HUDEP-2 (cell line): ENCODE measurements around the gene LHX5.

ENCODE experiments used
- DNase-seq, 76 experiments: peaks; one replicate each; lab custom pipeline; 2025; ENCODE audit not compliant: unreplicated experiment in 76 of 76; lab: John Stamatoyannopoulos, UW

The LHX5 gene

DNA sequence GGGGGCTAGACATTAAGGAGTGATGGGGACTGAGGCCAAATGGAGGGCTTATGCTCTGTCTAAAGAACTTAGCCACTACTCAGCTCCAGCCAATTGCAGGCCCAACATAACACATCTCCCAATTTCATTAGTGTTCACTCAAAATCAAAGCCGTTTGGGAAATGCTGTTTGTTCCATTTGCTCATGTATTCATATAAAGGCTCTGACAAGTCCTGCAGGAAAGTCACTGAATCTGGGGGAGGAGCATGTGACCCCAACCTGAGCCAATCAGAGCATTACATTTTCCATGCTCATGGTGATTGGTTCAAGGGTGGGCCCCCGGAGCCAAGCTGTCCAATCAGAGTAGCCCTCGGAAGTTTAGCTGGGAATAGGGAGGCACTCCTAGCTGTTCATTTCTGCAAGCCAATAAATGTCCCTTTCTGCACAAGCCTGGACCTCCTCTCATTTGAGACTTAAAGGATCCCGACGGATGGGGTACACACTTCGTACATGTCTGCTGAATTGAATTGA, 28.6 kb downstream of the LHX5 start:
- no peak for DNase-seq

DNA sequence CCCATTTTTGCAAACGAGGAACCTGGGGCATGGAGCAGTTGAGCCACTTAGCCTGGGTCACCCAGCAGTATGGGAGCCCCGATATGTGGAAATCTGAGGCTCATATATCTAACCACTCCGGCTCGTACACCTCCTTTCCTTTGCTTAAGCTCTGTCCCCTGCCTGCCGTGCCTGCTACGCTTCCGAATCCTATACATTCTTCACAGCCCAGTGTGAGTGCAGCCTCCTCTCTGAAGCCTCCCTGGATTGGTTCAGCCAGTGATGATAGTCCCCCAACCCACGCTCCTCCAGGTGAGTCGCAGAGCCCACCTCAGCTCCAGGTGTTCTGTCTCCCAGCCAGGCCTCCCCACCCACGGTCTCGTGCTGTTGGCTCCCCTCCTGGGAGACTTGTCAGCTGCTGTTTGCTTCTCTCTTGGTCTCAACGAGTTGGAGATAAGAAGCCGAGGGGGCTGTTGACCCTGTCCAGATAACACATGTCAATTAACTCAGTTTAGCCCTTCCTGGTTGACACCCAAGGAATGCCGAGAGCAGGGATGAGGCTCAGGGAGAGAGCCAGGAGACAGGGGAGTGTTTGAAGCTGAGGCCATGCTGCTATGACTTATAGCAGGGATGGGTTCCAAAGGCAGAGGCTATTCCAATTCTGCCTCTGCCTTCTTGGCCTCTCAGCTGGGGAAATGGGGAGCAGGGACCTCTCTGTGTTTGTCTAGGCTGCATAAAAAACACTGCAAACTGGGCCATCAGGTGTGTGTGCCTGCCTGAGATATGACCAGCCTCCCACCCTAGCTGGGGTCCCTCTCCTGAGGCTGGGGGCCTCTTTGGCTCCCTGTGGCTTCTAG, 30.5 kb downstream of the LHX5 start:
- DNase-seq: no peak

DNA sequence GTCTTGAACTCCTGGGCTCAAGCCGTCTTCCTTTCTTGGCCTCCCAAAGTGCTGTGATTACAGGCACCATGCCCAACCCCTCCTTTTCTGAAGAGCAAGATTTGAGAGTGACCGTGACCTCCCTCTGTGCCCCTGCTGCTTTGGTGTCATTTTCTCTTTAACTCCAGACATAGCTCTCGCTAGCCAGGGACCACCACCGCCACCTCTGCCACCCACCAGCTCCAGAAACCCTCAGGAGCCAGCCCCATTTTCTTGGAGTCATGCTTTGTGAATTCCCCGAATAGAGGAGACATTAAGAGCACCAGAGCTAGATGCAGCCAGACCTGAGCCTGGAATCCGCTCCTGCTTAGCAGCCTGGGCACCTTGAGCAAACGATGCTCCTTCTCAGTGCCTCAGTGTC, 31.3 kb downstream of the LHX5 start:
- DNase-seq: no peak

DNA sequence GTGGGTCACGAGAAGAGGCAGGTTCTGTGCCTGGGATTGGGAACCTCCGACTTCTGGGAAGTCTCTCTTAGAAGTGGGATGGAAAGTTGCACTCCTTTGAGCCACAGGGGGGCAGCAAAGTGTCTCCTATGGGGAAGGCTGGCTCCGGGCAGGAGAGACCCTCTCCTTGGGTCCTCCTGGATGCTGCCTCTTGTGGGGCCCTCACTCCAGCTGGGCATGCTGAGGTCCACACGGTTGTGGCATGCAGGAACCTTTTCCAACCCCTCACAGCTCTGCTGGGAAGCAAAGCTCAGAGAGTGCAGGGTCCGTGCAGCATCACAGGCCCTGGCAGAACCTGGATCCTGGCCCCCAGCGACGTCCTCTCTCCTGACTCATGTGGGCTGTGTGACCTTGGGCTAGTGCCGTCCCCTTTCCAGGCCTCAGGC, 32.1 kb downstream of the LHX5 start:
- DNase-seq: peak in 7 of 76 experiments; percentile 3 to 22 (median 14)

DNA sequence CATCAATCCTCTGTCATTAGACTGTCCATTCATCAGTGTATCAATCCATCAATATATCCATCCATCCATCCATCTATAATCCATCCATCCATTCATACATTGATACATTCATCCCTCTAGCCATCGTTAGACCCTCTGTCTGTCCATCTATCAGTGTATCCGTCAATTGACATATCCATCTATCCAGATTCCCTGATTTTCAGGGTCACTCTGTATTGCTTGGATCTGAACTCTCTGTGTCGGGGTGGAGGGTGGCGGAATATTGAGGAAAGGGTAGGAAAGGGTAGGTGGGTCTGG, 32.4 kb downstream of the LHX5 start:
- DNase-seq: no peak

DNA sequence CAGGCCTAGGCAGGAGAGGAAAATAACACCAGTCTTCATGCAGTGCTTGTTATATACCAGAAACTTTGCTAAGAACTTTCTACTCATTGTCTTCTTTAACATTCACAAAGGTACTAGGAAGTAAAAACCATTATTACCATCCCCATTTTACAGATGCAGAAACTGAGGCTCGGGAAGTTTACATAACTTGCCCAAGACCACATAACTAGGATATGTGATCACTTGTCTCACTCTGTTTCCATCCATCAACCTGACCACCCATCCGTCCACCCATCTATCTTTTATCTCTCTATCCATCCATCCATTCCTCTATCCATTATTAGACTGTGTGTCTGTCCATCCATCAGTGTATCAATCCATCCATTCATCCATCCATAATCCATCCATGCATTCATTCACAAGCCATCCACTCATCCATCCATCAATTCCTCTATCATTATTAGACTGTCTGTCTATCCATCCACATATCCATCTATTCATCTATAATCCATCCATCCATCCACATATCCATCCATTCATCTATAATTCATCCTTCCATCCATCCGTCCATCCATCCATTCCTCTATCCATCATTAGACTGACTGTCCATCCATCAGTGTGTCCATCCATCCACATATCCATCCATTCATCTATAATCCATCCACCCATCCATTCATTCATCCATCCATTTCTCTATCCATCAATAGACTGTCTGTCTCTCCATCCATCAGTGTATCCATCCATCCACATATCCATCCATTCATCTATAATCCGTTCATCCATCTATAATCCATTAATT, 33.0 kb downstream of the LHX5 start:
- DNase-seq: no peak

DNA sequence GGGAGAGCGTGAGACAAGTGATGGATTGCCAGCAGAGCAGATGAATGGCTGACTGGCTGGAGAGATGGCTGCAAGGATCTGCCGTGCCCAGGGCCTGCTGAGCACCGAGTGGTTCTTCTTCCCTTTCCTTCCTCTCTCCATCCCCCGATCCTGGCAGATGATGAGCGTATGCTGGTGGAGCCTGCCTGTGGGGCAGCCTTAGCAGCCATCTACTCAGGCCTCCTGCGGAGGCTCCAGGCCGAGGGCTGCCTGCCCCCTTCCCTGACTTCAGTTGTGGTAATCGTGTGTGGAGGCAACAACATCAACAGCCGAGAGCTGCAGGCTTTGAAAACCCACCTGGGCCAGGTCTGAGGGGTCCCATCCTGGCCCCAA, 34.0 kb downstream of the LHX5 start:
- no peak for DNase-seq

DNA sequence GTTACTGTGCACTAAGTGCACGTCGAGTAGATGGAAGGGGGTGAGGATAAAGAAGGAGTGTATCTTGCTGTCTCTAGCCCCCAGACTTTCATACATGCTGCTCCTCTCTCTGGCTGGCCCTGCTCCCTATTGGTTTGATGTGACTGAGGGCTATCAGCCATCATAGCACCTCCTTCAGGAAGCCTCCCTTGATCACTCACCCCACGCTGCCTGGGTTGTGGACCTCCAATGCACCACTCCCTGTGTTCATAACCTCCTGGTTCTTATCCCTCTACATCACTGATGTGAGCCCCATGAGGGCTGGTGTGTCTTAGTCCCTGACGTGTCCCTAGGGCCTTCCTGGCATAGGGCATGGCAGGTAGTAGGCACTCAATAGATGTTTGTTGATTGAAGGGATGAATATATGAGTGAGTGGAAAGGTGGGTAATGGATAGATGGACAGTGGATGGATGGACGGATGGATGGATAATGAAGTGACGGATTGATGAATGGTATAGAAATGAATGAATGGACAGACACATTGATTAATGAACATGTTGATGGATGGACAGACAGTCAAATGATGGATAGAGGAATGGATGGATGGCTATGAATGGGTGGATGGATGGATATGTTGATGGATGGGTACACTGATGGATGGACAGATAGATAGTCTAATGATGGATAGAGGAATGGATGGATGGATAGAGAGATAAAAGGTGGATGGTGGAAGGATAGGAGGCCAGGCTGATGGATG, 34.5 kb downstream of the LHX5 start:
- no peak for DNase-seq

DNA sequence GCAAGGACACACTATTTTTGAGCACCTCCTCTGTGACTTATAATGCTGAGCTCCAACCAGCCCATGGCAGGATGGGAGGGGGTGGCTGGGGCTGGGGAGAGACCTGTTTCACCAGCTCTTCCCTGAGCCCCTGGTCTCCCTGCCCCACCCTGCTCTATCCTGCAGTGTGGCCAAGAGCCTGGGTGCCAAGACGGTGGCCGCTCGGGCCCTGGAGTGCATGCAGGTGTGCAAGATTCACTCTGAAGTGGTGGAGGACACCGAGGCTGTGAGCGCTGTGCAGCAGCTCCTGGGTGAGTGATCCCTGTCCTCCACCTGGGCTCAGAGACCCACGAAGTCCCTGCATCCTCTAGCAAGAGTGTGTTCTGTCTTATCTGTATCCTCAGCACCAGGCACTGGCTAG, 35.1 kb downstream of the LHX5 start:
- no peak for DNase-seq

DNA sequence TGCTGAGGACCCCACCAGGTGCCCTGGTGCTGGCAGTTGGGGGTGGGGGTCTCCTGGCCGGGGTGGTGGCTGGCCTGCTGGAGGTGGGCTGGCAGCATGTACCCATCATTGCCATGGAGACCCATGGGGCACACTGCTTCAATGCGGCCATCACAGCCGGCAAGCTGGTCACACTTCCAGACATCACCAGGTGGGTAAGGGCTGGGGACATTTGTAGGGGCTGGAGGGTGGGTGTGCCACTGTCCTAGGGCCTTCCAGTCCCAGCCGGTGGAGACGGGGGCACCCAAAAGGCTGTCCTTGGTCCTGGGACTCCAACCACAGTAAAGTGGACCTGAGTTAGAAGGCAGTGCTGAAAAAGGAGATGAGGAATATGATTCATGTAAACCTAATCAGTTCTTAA, 36.3 kb downstream of the LHX5 start:
- no peak for DNase-seq

DNA sequence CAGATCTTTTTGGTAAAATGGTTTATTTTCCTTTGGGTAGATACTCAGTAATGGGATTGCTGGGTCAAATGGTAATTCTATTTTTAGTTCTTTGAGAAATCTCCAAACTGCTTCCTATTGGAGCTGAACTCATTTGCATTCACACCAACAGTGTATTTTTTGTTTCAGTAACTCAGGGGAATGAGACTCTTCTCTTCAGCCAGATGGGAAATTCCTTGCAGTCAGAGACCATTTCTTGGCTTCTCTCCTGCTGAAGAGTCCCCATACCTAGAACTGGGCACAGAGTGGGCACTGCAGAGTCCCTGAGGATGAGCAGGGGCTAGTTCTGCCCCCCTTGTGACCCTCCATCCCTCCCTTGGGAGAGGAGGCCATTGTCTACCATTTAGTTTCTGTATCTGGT, 38.7 kb downstream of the LHX5 start:
- DNase-seq: no peak

DNA sequence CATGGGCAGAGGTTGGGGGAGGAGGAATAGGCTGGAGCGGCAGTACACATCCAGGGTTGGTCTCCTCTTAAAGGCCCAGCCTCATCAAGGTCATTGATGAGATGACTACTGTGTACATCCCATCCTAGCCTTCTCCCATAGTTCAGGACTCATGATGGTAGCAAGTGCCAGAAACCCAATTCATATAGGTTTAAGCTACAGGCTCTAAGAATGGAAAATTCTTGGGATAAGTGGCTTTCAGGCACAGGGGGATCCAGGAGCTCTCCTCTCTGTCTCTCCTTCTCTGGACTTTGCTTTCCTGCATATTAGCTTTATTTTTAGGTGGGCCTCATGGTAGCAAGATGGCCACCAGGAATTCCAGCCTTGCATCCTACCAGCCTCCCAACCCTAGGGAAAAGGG, 43.2 kb downstream of the LHX5 start:
- no peak for DNase-seq

DNA sequence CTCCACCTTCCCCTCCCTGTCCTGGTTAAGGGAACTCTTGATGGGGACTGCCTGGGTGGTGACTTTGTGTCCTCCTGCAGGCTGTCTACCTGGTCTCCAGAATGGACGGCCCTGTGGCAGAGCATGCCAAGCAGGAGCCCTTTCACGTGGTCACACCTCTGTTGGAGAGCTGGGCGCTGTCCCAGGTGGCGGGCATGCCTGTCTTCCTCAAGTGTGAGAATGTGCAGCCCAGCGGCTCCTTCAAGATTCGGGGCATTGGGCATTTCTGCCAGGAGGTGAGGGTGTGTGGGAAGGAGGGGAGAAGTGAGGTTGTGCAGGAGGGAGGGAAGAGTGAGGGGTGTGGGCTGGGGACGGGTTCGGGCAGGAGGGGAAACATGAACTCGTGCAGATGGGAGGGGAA, 43.8 kb downstream of the LHX5 start:
- DNase-seq: no peak

DNA sequence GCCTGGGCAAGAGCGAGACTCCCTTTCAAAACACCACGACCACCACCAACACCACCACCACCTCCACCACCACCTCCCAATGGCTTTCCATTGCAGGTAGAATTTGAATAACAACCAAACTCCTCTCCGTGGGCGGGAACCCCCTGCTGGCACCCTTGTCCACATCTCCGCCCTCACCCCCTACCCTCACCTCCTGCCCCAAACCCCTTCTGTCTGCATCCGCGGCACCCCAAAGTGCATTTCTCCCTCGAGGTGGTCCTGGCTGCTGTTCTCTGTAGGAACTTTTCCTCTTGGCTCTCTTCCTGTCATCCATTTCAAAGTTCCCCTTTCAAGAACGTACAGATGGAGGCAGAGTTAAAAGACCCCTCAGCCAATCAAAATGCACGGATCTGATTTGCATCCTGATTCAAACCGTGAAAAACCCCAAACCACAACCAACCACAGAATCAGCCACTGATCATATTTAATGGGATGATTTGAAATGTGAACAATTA, 45.7 kb downstream of the LHX5 start:
- no peak for DNase-seq

DNA sequence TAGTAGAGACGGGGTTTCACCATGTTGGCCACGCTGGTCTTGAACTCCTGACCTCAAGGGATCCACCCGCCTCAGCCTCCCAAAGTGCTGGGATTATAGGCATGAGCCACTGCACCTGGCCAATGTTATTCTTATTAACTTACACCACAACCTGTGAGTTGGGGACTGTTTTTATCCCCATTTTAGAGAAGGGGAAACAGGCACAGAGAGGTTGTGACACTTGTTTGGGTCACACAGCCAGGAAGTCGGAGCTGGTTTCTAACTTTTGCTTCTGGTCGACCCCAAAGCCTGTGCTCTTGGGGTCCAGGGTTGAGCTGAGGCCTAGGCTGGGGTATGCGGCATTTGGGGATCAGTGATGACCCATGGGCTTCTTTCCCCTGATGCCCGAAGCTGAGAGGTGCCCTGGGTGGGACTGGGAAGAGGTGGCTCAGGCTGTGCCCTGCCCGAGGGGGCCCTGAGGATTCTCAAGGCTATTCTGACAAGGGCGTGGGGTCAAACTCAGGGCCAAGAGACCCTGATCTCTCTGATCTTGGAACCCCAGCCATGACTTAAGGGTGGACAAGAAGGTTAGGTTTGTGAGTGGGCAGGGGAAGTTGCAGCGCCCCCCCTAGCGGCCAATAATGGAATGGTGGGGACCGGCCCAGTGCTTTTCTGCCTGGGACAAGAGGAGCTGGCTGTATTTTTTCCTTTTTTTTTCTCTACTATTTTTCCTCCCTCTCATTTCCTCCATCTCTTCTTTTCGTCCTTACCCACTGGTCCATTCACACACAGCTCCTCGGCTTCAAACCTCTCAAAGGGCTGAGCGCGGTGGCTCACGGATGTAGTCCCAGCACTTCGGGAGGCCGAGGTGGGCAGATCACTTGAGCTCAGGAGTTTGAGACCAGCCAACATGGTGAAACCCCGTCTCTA, 46.5 kb downstream of the LHX5 start:
- DNase-seq: peak in 52 of 76 experiments; percentile 5 to 73 (median 44)

DNA sequence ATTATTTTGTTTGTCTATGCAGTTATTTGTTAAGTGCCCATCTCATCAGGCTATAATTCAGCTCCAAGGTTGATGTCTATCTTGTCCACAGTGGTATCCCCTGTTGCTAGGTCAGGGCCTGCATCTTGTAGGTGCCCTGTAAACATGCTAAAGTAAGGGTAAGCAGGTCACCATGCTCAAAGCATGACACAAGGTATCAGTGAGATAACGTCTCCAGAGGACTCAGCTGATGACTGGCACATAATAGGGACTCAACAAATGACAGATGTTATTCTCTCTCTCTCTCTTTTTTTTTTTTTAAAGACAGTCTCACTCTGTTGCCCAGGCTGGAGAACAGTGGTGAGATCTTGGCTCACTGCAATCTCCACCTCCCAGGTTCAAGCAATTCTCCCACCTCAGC, 47.2 kb downstream of the LHX5 start:
- DNase-seq: peak in 3 of 76 experiments; percentile 4 to 21 (median 9)

DNA sequence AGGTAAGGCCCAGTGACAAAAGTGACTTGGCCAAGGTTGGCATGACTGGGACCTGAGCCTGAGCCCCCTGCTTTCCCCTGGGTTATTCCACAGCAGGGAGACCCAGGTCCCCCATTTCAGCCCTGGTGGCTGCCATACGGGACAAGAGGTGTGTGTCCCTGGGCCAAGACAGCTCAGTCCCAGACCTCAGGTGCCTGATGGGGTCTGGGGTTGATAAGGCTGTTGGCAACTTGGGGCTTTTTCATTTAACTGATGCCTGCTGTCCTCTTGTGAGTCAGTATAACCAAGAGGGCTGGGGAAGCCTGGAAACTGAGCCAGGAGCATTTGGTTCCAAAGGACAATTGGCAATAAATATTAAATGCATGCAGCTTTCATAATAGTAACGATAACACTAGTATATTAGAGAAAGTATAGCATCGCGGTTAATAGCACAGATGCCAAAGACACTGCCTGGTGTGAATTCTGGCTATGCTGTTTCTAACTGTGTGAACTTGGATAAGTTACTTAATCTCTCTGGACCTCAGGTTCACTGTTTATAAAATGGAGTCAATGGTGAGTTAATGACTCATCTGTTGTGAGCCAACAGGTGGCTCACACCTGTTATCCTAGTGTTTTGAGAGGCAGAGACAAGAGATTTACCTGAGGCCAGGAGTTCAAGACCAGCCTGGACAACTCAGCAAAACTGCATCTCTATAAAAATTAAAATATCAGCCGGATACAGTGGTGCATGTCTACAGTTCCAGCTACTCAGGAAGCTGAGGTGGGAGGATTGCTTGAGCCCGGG, 48.6 kb downstream of the LHX5 start:
- peak in 6 of 76 experiments; percentile 2 to 51 (median 24) for DNase-seq

DNA sequence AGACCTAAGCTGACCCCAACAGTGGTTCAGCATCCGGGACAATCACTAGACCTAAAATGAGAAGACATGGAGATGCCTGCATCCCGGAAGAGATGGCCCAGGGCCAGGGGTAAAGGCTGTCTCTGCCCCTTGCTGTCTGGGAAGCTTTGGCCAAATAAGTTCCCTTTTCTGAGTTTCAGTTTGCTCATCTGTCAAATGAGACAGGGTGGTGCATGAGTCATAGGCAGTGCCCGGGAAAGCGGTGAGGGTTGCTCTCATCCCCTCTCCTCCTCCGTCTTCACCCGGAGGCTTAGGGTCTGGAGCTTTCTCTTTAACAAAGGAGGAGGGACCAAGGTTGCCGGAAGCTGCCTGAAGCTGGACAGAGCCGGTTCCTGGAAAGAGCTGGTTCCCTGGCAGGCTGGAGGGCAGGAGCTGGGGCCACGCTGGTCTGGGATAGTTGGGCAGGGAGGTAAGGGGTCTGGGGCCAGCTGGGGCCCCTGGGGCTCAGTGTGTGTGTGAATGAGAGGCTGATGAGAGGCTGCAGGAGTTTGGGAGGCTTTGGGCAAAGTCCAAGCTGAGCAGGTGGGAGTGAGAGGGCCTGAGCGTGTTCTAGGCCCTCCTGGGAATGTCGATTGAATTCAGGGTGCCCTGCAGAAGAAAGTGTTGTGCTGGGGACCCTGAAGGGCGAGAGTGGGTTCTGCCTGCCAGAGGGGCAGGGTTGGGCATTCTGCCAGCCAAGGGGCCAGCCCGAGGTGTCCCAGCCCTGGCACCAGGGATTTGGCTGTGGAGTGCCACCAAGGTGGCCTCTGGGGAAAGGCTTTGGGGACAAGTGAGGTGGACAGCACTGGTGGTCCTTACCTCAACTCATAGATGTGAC, 49.4 kb downstream of the LHX5 start, which contains the start of gene SDSL:
TSS of gene SDSL (plus strand) at position 351 of the 856 bp plus-strand sequence. CDS start 5,603 bp downstream, outside the sequence.
- DNase-seq: peak in 75 of 76 experiments; percentile 10 to 91 (median 75)
